Right forelimb (tissue), 1 donor: ENCODE results near the gene NTM.
A peak's percentile ranks its signal among the peaks of the same experiment; 100 is the strongest.

Source experiments
- DNase-seq: peaks from one replicate; pipeline ENCODE4 v3.0.0-alpha.2; 2018

NTM gene

DNA sequence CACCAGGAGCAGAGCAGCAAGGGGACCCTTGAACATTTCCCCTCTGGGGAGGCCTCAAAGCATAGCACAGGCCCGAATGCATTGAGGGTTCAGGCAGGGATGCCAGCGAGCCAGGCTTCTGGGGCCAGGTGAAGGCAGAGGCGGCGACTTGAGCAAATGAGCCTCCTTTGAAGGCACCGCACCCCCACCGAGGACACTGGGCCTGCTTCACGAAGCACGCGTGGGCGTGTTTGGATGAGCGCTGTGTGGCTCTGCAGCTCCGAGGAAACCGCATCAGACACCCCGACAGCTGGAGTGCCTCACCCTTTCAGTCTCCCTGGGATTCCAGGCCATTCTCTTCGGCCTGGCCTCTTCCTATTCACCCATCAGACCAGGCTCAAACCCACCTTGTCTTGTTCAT, 301.8 kb downstream of the NTM start:
- no peak for DNase-seq

DNA sequence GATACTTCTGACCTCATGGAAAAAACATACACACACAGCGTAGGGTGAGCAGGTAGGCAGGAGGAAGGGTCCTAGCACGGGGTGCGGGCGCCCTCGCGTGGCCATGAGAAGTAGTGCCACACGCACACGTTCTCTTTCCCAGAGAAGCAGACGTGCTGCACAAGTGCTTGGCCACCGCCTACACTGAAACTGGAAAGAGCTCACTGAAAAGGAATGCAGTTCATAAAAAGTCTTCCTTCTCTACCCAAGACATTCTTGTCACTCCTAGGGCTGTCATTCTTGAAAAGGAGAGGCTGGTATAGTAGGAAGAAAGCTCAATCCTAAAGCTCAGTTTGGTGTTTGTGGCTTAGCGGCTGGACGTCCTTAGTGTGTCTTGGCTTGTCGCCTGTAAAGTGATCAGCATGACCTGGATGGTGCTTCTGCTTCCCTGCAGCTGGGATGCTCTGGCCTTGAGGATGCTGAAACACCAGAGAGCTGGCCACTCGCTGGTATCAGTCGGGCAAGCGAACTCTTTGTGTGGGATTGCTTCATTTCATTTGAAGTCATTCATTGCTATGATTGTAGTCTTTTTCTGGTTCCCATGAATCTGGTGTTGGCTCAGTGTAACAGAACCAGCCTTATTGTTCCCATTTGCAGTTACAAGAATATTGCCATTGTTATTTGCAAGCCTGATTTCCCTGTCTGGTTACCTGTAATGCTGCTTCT, 303.8 kb downstream of the NTM start:
- DNase-seq, result peak; percentile 88

GRCh38 chr11:131675121-131675888, 304.9 kb downstream of the NTM start:
- DNase-seq, result no peak

GRCh38 chr11:131677828-131678470, 307.5 kb downstream of the NTM start:
- DNase-seq, result no peak

- no peak for DNase-seq
These were observed 308.4 kb downstream of the NTM start for GRCh38 chr11:131678658-131679340.

DNA sequence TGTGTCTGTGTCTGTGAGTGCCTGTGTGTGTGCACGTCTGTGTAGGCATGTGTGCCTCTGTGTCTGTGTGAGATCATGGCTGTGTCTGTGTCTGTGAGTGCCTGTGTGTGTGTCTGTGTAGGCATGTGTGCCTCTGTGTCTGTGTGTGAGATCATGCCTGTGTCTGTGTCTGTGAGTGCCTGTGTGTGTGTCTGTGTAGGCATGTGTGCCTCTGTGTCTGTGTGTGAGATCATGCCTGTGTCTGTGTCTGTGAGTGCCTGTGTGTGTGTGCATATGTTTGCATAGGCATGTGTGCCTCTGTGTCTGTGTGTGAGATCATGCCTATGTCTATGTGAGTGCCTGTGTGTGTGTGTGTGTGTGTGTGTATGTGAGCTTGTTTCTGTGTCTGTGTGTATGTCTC, 310.0 kb downstream of the NTM start:
- DNase-seq, result peak; percentile 13

GRCh38 chr11:131681920-131682319, 311.5 kb downstream of the NTM start:
- peak; percentile 10 for DNase-seq

DNA sequence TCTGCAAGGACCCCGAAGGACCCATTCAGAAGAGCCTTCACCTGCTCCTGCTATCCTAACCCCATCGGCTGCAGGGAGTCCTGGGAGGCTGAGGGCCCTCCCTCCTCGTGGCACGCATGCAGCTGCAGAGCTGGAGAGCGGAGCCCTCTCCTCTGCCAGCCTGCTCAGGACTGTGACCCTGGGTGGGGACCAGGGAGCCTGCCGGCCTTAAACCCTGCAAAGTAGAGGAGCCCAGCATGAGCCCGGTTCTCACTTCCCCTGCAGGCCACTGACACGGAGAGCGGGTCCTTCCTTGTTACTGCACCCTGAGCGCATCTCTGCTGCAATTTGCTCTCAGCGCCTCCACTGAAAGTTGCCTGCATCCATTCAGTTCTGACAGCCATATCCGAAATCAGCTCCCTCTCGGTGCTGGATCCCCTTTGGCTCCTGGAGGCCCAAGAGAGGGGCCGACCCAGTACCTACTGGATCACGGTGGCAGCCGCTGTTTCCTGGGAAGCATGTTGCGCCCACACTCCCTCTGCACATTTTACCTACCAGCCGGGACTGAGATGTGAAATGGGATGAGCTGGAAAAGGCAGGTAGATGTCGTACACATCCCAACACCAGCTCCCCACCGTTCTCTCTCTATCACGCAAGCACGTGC, 312.1 kb downstream of the NTM start:
- DNase-seq, result peak; percentile 20

GRCh38 chr11:131683131-131683530, 312.7 kb downstream of the NTM start:
- DNase-seq, result no peak

- DNase-seq, result peak; percentile 7
These were observed 313.3 kb downstream of the NTM start for GRCh38 chr11:131683666-131684065.

DNA sequence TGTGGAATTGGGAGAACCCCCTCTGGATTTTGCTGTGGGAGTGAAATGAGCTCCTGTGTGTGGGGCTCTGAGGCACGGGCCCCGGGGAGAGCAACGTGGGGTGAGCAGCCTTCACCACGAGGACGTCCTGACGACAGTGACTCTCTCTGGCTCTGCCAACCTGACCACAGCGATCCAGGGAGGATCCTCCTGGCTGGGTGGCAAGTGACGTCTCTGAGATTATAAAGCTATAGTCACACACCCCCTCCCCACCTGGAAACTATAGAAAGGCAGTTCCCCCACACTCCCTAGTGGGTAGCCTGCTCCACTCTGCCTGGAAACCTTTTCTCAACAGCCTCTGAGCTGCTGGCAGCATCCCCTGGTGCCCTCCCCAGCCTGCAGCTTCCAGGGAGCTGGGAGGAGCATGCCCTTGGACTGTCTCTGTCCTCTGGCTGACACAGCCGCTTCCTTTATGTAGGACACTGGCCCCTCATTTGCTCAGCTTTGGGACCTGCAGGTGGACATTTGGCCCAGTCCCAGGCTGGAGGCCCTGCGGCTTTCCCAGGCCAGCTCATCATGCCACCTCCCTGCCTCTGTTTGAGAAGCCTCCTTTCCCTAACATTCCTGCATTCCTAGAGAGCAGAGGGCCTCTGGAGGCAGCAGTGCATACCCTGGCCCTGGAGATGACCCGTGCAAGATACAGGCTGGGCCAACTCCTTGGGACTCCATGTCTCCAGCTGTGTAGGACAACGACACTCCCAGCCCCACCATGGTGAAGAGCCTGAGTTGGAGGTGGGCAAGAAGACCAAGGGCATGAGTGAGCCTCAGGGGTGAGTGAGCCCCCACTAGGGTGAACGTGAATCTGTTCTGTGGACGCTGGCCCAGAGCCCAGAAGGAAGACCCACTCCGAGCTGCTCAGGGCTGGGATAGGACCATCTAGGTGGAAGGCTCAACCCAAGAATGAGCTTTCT, 314.0 kb downstream of the NTM start:
- DNase-seq, result peak; percentile 30

DNA sequence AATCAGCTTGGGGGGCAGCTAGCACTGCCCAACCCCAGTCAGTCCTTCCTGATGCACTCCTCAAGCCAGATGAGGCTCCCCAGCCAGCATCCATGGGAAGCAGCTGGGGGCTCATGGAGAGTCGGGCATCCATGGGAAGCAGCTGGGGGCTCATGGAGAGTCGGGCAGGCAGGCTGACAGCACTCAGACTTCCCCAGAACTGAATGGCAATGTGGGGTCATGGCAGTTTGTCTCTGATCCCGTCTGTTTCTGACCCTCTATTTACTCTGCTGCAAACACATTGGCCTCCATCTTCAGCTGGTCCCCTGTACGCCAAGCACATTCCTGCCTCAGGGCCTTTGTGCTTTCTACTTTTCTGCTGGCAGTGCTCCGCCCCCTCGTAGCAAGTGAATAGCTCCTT, 314.8 kb downstream of the NTM start:
- no peak for DNase-seq

- no peak for DNase-seq
These were observed 315.5 kb downstream of the NTM start for GRCh38 chr11:131685906-131686305.

GRCh38 chr11:131686836-131687235, 316.4 kb downstream of the NTM start:
- no peak for DNase-seq

GRCh38 chr11:131687291-131688047, 317.1 kb downstream of the NTM start:
- DNase-seq, result no peak

DNA sequence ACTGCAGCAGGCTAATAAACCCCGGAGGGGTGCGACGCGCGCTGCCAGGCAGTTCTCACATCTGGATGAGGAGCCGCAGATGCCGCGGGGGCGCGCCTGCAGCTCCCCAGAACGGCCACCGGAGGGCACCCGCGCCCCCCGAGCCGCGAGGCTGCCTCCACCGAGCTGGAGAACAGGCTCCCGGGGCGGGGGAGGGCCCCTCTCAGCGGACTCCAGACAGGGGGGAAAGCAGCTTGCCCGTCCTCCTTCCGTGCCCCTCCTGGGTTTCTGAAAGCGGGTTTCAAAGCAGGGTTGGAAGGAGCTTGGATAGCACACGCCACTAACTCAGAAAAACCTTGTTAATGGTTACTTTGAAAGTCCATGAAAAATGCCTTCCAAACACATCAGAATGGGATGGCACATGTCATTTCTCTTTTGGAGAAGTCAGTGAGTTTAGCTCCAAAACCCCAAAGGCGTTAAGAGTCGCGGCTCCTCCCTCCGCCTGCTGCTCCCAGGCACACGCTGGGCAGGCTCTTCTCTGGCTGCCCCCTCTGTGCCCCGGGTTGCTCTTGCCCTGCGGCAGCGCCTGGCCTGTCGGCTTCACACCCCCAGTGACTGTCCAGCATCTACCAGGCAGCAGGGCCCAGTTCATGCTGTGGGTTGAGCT, 317.8 kb downstream of the NTM start:
- peak; percentile 82 for DNase-seq

DNA sequence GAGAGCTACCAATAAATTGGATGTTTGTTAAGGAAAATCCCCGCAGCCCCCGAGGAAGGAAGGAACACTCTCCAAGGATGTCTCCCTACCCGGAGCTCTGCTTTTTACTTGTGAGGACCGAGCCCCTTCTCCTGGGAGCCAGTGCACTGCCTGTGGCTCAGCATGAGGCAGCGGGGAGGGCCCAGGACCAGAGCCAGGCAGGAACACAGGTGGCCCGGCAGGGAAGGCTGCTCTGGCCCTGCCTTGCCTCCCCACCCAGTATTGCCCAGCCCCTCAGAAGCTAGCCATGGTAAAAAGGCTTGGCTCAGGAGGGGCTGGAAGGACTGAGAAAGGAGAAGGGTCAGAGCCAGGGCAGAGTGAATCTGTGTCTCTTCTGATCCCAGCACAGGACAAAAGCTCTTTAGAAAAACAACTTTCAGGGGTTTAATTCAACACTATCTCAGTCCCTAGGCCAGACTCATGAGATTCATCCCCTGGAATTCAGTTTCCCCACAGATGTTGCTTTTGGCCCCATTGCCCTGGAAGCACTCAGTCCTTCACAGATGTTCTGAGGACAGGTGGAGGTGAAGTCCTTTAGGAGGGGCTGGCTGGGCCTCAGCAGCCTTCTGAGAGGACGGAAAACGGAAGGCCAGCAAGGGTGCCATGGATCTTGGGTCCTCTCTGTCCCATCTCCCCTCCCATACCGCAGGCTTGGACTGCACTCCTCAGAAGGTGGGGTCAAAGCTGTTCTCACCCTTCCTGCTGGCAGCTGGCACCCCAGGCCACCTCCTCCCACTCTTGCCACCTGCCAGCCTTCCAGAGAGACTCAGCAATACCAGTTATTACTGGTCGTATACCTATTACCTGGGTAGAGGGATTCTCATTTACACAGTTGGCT, 318.9 kb downstream of the NTM start:
- no peak for DNase-seq

DNA sequence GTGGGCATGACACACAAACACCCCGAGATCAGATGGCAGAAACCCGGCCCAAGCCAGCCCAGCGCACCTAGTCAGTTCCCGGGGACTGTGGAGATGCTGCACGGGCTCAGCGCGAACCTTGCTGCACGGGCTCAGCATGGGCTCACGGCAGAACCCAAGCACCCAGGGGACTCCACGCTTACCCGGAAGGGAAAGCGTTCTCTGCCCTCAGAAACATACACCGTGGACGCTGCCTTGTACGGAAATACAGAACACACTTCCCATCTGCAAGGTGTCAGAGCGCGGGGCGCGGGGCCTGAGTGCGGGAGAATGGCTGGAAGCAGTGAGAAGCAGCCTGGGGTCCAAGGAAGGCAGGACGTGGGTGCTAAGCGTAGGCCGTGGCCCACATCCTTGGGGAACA, 319.9 kb downstream of the NTM start:
- DNase-seq, result no peak

GRCh38 chr11:131690776-131691175, 320.4 kb downstream of the NTM start:
- no peak for DNase-seq
